NCI-H526 treated with DMSO at 0.1 percent for 48 hours (cell line): ENCODE data around the gene RBM43.
"Not testable (repeated sequence)": the region's sequence is repeated elsewhere in the genome, so short reads cannot be mapped to it uniquely, and the experiment has no call there.

ENCODE experiments used
- DNase-seq: peaks from one replicate; lab custom pipeline; 2025; lab: John Stamatoyannopoulos, UW

Gene RBM43

DNA sequence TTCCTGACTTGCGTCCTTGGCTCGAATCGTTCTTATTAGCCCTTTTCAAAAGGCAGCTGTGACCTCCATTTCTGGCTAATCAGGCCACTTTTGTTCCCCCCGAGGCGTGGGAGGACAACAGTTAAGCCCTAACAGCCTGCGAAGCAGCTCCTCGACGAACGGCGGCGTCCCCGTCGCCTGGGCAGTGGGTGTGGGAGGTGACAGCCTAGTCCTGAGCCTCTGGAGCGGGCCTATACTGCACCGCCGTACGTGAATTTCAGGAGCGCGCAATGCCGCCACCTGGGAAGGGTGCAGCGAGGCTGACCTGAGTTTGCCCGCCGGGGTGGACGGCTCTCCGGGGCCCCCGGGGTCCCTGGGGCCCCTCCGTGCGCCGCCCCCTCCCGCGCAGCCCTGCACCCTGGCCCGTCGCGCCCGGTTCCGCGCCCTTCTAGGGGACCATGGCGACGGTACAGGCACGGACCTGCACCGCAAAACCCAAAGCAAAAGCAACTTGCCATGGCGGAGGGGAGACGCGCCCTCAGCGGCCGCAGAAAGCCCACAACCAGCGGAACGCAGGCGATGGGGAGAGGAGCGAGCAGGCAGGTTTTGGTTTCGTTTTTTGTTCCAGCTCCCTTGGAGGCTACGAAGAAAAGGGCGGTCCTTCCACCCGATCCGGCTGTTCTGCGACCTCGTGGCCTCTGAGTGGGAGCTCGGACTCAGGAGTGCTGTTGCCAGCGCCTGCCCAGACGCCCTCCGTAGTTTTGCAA, at the start of gene RBM43:
Gene RBM43, minus strand, starts transcription at position 633 of the 746 bp plus-strand sequence. Its CDS starts 136 bp downstream, at position 497.
- DNase-seq, result peak; percentile 63

GRCh38 chr2:151310313-151310712, 48.6 kb upstream of the RBM43 start:
- DNase-seq, result not testable (repeated sequence)

GRCh38 chr2:151306621-151307020, 45.0 kb upstream of the RBM43 start:
- no peak for DNase-seq

DNA sequence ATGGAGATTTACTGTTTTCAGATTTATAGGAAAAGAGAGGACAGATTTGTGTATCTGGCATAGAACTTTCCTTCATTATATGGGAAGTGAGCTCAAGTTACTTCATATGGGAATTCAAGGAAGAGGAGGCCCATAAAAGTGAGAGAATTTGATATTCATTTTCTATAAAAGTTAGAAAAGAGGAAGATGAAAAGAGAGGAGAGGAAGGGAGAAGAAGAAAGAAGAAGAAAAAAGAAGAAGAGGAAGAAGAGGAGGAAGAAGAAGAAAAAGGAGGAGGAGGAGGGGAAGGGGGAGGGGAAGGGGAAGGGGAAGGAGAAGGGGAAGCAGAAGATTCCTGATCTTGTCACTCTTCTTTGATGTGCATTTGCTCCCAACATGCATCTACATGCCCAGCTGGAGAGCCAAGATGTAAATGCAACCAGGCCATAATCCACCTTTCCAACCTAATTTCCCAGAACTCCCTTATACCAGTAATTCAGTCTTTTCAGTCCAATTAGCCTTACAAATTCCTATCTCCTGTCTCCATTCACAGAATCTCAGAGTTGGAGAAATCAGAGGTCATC, 43.5 kb upstream of the RBM43 start:
- no peak for DNase-seq

DNA sequence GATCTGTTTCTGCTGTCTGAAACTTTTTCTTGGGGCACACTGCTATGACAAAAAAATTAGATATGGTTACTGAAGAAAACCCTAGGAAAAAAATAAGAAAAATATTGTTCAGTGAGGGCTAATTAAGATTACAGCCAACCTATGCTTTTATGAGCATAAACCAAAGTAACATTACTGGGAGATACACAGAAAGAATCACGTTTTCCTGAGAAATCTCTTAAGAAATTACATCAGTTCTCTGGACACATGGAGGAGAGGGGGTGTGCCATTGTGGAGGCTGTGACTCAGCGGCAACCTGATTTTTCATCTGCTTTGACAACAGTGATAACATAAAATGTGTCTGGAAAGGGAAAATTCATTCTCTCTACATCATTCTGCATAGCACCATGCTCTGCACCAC, 41.2 kb upstream of the RBM43 start:
- DNase-seq, result no peak

DNA sequence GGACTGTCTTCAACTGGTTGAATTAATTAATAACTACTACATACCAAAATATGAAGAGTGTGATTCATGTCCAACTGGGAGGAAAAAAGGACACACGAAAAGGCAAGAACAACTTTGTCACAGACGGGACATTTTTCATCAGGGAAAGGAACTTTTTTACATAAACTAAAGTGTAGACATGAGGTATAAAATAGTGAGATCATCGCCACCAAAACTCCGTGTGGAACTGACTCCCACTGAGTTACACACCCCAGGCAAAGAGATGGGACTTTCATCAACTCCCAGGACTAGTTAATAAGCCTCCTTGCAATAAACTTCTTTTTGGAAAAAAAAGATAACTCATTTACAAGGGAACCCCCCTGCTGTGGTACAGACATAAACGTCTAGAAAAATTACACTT, 40.7 kb upstream of the RBM43 start:
- DNase-seq, result no peak

DNA sequence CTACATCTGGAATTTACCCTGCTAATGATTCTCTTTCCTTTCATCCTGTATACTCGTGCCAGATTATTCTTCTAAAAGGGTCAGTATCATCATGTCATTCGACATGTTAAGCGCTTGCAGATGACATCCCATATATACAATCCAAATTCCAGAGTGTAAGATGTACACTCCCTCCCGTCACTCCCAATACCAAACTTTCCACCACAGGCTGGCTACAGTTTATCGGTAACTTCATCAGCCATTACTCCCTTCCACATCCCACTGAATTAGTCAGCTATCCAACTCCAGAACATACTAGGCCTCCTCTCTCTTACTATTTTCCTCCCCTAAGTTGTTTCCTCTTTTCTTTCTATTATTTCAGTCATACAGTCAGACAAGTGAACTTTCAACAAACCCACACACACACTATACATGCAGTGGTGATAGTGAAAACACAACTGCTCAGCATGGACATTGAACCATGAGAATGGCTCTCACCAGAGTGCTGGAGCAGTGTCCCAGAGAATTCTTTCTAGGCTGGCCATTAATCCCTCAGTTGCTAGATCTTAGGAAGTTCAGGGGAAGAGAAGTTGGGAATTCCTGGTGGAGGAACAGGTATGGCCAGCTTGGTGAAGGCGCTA, 38.4 kb upstream of the RBM43 start:
- DNase-seq, result no peak

DNA sequence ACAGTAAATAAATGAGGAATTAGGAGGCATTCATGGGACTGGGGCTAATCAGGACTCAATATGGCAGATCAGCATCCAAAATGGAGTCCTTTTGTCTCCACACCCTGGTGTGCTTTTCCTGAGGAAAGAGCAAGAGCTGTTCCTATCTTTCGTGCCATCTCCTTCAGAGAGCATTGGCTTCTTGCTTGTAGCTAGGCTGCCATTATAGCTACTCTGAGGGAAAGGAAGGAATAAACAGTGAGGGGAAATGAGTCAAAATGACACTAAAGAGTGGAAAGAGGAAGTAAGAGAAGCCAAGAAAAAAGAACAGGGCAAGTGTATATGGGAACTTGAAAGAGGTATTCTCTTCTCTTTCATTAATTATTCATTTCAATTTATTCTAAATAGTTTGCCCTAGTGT, 36.2 kb upstream of the RBM43 start:
- no peak for DNase-seq

- DNase-seq, result not testable (repeated sequence)
Measured at GRCh38 chr2:151295926-151296325, 34.3 kb upstream of the RBM43 start.

DNA sequence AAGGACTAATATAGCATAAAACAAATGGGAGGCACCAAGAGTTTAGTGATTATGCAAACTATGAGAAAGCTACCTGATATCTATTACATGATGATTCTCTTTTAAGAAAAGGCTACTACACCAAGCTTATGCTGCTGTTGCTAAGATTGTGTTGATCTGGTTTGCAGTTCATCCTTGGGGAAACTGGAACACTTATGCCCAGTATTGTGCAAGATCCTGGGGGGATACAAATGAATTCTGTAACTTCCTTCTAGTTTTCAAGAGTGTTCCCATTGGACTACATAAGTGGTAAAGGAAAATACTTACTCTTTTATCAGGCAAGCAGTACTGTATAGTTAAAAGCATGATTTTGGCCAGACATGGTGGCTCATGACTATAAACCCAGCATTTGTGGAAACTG, 30.9 kb upstream of the RBM43 start:
- no peak for DNase-seq

- no peak for DNase-seq
Measured at GRCh38 chr2:151292141-151292540, 30.5 kb upstream of the RBM43 start.

- DNase-seq, result no peak
Measured at GRCh38 chr2:151291224-151291623, 29.6 kb upstream of the RBM43 start.

- no peak for DNase-seq
Measured at GRCh38 chr2:151289972-151290866, 28.6 kb upstream of the RBM43 start.

DNA sequence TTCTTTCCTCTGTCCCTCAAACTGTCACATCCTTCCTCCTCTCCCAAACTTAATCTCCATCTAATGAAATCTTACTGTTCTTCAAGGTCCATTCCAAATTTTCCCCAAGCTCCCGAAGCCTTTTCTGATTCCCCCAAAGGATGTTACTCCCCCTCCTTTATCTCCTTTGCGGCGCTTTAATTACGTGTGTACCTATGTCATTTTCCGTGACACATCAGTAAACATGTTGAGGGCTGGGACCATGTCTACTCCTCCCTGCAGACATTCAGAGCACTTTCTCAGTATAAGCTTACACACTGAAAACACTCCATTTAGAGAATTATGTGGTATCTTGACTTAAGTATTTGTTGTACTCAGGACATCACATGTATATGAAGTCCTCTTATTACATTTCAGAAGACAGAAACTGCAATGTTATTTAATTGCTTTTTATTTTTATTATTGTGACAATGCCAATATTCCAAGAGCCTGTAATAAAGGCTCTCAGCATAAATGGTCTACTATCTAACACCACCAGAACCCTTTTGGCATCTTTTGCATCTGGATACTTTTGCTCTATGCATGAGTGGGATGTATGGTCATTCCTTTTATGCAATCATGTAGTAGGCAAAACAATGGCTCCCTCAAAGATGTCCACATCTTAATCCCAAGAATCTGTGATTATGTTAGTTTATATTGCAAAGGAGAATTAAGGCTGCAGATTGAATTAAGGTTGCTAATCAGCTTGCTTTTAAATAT, 26.0 kb upstream of the RBM43 start:
- no peak for DNase-seq

GRCh38 chr2:151282401-151282800, 20.7 kb upstream of the RBM43 start:
- DNase-seq, result no peak

GRCh38 chr2:151280271-151280670, 18.6 kb upstream of the RBM43 start:
- no peak for DNase-seq

DNA sequence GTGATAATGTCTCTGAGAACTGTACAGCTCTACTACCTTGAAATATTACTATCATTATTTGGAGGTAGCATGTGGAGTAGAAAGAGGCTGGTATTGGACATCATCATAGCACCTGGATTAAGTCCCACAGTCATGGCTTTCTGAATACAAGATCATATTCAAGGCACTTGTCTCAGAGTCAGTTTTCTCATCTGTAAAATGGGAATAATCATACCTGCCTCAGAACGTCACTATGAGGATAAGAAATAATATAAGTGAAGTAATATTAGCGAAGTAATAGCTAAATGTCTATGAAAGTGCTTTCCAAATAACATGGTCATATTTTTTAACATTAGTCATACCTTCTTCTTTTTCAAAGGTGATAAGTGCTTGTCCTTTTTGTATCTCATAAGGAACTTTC, 16.8 kb upstream of the RBM43 start:
- DNase-seq, result no peak

GRCh38 chr2:151277067-151277466, 15.4 kb upstream of the RBM43 start:
- DNase-seq, result no peak

GRCh38 chr2:151275291-151275690, 13.6 kb upstream of the RBM43 start:
- no peak for DNase-seq

- DNase-seq, result no peak
Measured at GRCh38 chr2:151271824-151272223, 10.2 kb upstream of the RBM43 start.

DNA sequence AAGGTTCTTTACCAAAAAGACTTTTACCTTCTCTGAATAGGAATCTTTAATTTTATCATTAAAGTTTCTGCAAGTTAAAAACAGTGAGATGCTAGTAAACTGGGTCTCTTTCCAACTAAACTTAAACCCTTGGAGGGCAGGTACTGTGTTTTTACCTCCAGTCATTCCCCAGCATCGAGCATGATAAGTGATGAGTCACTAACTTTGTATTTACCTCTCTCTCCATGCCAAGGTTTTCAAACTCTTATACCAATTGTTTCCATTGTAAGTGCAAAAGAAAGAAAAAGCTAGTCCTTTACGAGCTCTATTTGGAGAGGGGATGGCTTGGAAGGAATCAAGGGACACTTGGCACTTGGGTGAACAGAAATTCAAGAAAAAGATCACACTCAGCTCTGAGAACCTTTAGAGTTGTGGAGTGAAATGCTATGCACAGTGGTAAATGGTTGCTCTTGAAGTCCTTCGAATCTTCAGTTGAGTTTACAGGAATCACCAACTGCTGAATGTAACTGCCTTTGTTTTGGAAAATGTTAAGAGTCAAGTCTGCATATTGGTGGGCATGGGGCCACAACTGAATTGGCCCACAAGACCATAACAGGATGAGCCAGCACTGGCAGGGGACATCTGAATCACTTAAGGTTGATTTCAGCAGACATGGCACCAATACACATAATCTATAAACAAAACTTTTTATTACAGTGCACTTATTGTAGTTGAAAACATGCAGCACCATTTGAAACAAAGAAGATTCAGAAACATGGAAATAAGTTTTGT, 8.3 kb upstream of the RBM43 start:
- no peak for DNase-seq
